Adrenal gland (tissue), 5 donors: Measurements from ENCODE around the gene USP34.
"Not testable (repeated sequence)": the region's sequence is repeated elsewhere in the genome, so short reads cannot be mapped to it uniquely, and the experiment has no call there.

Source experiments
- CTCF ChIP-seq, 6 experiments: fragments of 450-650 bp in 4 of 6; fragments of 200-600 bp in 2 of 6; sonication (generic) in 1 of 6; IDR thresholded peaks; 1 replicate in 5 of 6; 2 replicates in 1 of 6; pipeline versions ENCODE4 v1.5.1 to v1.8.0; 2016 to 2021; ENCODE audit warnings: antibody characterized with exemption in 6 of 6, mild to moderate bottlenecking in 2 of 6, moderate library complexity in 1 of 6
- POLR2A ChIP-seq, 2 donors: fragments of 450-650 bp; IDR thresholded peaks; one replicate each; pipeline ENCODE4 v1.6.1; 2017; ENCODE audit warnings: antibody characterized with exemption in 2 of 2, mild to moderate bottlenecking in 2 of 2, moderate library complexity in 1 of 2
- donor health status: DM: no; HTN: no; CAD: no.

- not testable (repeated sequence) for TF ChIP-seq CTCF, POLR2A (IDR thresholded peaks at IDR 0.05)
Measured at GRCh38 chr2:61380882-61381197, 90.0 kb downstream of the USP34 start.
